Measurements from ENCODE around the gene SLC39A11.

SLC39A11 gene

GRCh38 chr17:72952641-72953315 lies 139.7 kb downstream of the SLC39A11 start:
- no peak for DNase-seq (ENCODE audit: low read depth in 1 of 2, low spot score in 1 of 2)
- Histone ChIP-seq H3K27me3 (ENCODE audit: insufficient read depth, poor library complexity, severe bottlenecking) (no peaks in the 10 kb centered on the region), H3K4me3 (replicated peaks; ENCODE audit: insufficient read depth, low read length) (no peak overlapping the region), H3K27ac (replicated peaks) (no peak overlapping the region)
- TF ChIP-seq, protein P1, sequence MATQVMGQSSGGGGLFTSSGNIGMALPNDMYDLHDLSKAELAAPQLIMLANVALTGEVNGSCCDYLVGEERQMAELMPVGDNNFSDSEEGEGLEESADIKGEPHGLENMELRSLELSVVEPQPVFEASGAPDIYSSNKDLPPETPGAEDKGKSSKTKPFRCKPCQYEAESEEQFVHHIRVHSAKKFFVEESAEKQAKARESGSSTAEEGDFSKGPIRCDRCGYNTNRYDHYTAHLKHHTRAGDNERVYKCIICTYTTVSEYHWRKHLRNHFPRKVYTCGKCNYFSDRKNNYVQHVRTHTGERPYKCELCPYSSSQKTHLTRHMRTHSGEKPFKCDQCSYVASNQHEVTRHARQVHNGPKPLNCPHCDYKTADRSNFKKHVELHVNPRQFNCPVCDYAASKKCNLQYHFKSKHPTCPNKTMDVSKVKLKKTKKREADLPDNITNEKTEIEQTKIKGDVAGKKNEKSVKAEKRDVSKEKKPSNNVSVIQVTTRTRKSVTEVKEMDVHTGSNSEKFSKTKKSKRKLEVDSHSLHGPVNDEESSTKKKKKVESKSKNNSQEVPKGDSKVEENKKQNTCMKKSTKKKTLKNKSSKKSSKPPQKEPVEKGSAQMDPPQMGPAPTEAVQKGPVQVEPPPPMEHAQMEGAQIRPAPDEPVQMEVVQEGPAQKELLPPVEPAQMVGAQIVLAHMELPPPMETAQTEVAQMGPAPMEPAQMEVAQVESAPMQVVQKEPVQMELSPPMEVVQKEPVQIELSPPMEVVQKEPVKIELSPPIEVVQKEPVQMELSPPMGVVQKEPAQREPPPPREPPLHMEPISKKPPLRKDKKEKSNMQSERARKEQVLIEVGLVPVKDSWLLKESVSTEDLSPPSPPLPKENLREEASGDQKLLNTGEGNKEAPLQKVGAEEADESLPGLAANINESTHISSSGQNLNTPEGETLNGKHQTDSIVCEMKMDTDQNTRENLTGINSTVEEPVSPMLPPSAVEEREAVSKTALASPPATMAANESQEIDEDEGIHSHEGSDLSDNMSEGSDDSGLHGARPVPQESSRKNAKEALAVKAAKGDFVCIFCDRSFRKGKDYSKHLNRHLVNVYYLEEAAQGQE (IDR thresholded peaks at IDR 0.05; ENCODE audit: insufficient replicate concordance, low read depth), result no peak
- TF ChIP-seq, protein P2, sequence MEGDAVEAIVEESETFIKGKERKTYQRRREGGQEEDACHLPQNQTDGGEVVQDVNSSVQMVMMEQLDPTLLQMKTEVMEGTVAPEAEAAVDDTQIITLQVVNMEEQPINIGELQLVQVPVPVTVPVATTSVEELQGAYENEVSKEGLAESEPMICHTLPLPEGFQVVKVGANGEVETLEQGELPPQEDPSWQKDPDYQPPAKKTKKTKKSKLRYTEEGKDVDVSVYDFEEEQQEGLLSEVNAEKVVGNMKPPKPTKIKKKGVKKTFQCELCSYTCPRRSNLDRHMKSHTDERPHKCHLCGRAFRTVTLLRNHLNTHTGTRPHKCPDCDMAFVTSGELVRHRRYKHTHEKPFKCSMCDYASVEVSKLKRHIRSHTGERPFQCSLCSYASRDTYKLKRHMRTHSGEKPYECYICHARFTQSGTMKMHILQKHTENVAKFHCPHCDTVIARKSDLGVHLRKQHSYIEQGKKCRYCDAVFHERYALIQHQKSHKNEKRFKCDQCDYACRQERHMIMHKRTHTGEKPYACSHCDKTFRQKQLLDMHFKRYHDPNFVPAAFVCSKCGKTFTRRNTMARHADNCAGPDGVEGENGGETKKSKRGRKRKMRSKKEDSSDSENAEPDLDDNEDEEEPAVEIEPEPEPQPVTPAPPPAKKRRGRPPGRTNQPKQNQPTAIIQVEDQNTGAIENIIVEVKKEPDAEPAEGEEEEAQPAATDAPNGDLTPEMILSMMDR (IDR thresholded peaks at IDR 0.05; ENCODE audit: insufficient read depth, low read length), result no peak
- TF ChIP-seq SPI1 (IDR thresholded peaks at IDR 0.05; ENCODE audit: borderline replicate concordance, low read depth), result no peak
- TF ChIP-seq GABPA (IDR thresholded peaks at IDR 0.05; ENCODE audit: low read depth), result no peak
- no peak for TF ChIP-seq POLR2AphosphoS5 (IDR thresholded peaks at IDR 0.05; ENCODE audit: low read depth)

GRCh38 chr17:72952220-72952619 lies 140.3 kb downstream of the SLC39A11 start:
- DNase-seq (ENCODE audit: low read depth in 1 of 2, low spot score in 1 of 2), result no peak
- Histone ChIP-seq H3K27me3 (ENCODE audit: insufficient read depth, poor library complexity, severe bottlenecking) (no peaks in the 10 kb centered on the region), H3K27ac (replicated peaks) (no peak overlapping the region), H3K4me3 (replicated peaks; ENCODE audit: insufficient read depth, low read length) (no peak overlapping the region)
- no peak for TF ChIP-seq SPI1 (IDR thresholded peaks at IDR 0.05; ENCODE audit: borderline replicate concordance, low read depth)
- TF ChIP-seq, protein P2 (IDR thresholded peaks at IDR 0.05; ENCODE audit: insufficient read depth, low read length), result no peak
- TF ChIP-seq, protein P1 (IDR thresholded peaks at IDR 0.05; ENCODE audit: insufficient replicate concordance, low read depth), result no peak
- no peak for TF ChIP-seq POLR2AphosphoS5 (IDR thresholded peaks at IDR 0.05; ENCODE audit: low read depth)
- TF ChIP-seq GABPA (IDR thresholded peaks at IDR 0.05; ENCODE audit: low read depth), result no peak

DNA sequence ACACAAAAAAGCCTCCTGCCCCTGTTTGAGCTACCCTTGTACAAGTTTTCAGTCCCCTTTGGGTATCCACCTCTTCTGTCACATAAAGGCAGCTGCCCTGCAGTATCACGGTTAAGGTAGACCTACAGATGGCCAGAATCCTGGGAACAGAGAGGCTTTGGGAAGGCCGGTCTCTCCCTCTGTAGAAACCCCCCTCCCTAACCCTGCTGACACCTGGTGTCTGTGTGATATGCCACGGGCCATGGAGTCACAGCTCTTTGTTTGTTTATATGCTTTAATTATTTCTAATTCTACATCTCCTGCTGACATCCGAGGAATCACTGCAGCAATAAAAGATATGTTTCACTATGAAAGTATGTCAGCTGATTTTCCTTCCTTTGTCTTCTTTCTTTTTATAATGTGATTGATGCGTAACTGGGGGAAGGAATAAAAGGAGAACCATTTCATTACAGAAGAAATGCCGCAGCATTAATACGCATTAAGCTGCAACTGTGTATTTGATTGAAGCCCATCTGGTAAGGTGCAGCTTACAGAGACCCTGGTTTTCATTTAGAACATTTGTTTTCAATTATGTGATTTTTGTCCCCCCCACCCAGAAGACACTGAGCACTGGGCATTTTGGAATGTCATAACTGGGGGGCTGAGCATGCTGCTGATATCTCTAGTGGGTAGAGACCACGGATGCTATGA lies 142.1 kb downstream of the SLC39A11 start:
- Histone ChIP-seq H3K27me3 (ENCODE audit: insufficient read depth, poor library complexity, severe bottlenecking) (no peaks in the 10 kb centered on the region), H3K4me3 (replicated peaks; ENCODE audit: insufficient read depth, low read length) (no peak overlapping the region), H3K27ac (replicated peaks) (no peak overlapping the region)
- no peak for DNase-seq (ENCODE audit: low read depth in 1 of 2, low spot score in 1 of 2)
- TF ChIP-seq, protein P1 (IDR thresholded peaks at IDR 0.05; ENCODE audit: insufficient replicate concordance, low read depth), result no peak
- TF ChIP-seq POLR2AphosphoS5 (IDR thresholded peaks at IDR 0.05; ENCODE audit: low read depth) (no peak), GABPA (IDR thresholded peaks at IDR 0.05; ENCODE audit: low read depth) (no peak), SPI1 (IDR thresholded peaks at IDR 0.05; ENCODE audit: borderline replicate concordance, low read depth) (no peak)
- TF ChIP-seq, protein P2 (IDR thresholded peaks at IDR 0.05; ENCODE audit: insufficient read depth, low read length), result no peak

Data from HL-60 (cell line).